ENCODE data around the gene ABHD16A. TPM values are rescaled to one million over a fixed set of nuclear protein-coding genes. Genes with fewer than 3 reads are reported as not detected.

ABHD16A gene
- total and polyA plus RNA-seq, 2 of the 13 experiments (the other 11 are each of a cell fraction or from before 2014, with no cell fraction given) = 43.5 to 45.4 TPM

GRCh38 chr6:31652925-31653724 lies 50.0 kb downstream of the ABHD16A start (continued):
- TF ChIP-seq POLR2AphosphoS5 (IDR thresholded peaks at IDR 0.05; ENCODE audit: low read depth, low read length) = peak; percentile 95
- no peak for TF ChIP-seq PCBP2 (optimal IDR thresholded peaks at IDR 0.05; ENCODE audit: low read depth, low read length, poor library complexity, severe bottlenecking)
- no peak for TF ChIP-seq MIER2 (CRISPR knock-in tag; IDR thresholded peaks at IDR 0.05)
- TF ChIP-seq ZNF589 (CRISPR knock-in tag; conservative IDR thresholded peaks at IDR 0.05) = no peak; the same call in 1 of the 2 replicates
- peak; percentile 8 for TF ChIP-seq FOXO1 (CRISPR knock-in tag; IDR thresholded peaks at IDR 0.05)
- no peak for TF ChIP-seq RBM22 (optimal IDR thresholded peaks at IDR 0.05; ENCODE audit: low read length)
- TF ChIP-seq NFIC (IDR thresholded peaks at IDR 0.05; ENCODE audit: low read length) = no peak
- TF ChIP-seq TAF1 (CRISPR knock-in tag; IDR thresholded peaks at IDR 0.05) = peak; percentile 72; the same call in 1 of the 2 replicates
- TF ChIP-seq ELF3 (CRISPR knock-in tag; IDR thresholded peaks at IDR 0.05) = 0 out of 2 replicates have a peak, but pooled peaks have one; percentile 10
- peak; percentile 8; the same call in 1 of the 2 replicates for TF ChIP-seq ZNF788 (CRISPR knock-in tag; IDR thresholded peaks at IDR 0.05; ENCODE audit: borderline replicate concordance)
- TF ChIP-seq ZSCAN29 (CRISPR knock-in tag; conservative IDR thresholded peaks at IDR 0.05) = no peak; the same call in 1 of the 2 replicates
- no peak for TF ChIP-seq ZNF597 (CRISPR knock-in tag; IDR thresholded peaks at IDR 0.05)
- TF ChIP-seq FOSL2 (CRISPR knock-in tag; IDR thresholded peaks at IDR 0.05) = no peak
- no peak for TF ChIP-seq ZNF549 (CRISPR knock-in tag; IDR thresholded peaks at IDR 0.05)
- TF ChIP-seq CSRNP1 (CRISPR knock-in tag; IDR thresholded peaks at IDR 0.05) = 0 out of 2 replicates have a peak, but pooled peaks have one; percentile 29
- TF ChIP-seq ZNF331 (CRISPR knock-in tag; IDR thresholded peaks at IDR 0.05) = no peak
- TF ChIP-seq ZFP36 (IDR thresholded peaks at IDR 0.05; ENCODE audit: borderline replicate concordance, low read depth, low read length, partially characterized antibody) = no peak
- no peak; a peak in 3 of 4 replicates for TF ChIP-seq EP300 (IDR thresholded peaks at IDR 0.05; ENCODE audit: low read depth in 2 of 2, low read length in 2 of 2)
- 0 out of 2 replicates have a peak, but pooled peaks have one; percentile 5 for TF ChIP-seq EP300 (CRISPR knock-in tag; IDR thresholded peaks at IDR 0.05; ENCODE audit: borderline replicate concordance)
- 0 out of 2 replicates have a peak, but pooled peaks have one; percentile 39 for TF ChIP-seq IRX3 (CRISPR knock-in tag; IDR thresholded peaks at IDR 0.05; ENCODE audit: borderline replicate concordance, low read depth)
- TF ChIP-seq ZNF720 (CRISPR knock-in tag; IDR thresholded peaks at IDR 0.05) = peak; percentile 58; the same call in 1 of the 2 replicates
- TF ChIP-seq HDAC6 (IDR thresholded peaks at IDR 0.05; ENCODE audit: low read depth, low read length) = no peak
- 0 out of 2 replicates have a peak, but pooled peaks have one; percentile 20 for TF ChIP-seq PBX3 (CRISPR knock-in tag; IDR thresholded peaks at IDR 0.05; ENCODE audit: borderline replicate concordance)
